Activated naive CD4-positive, alpha-beta T cell treated with anti-CD3 and anti-CD28 coated beads, Interleukin-2, amount 50 U/mL, for 72 hours (primary cell): ENCODE results near the gene CATSPERD. TPM values are rescaled to one million over a fixed set of nuclear protein-coding genes. Genes with fewer than 3 reads are reported as not detected.
"Not testable (repeated sequence)": the region's sequence is repeated elsewhere in the genome, so short reads cannot be mapped to it uniquely, and the experiment has no call there.

Experiments
- ATAC-seq, 2 donors: fragments of 150-1000 bp; cut with Tn5 transposase; 2 replicates each; pipeline ENCODE4 v1.10.0; 2021; ENCODE audit warnings: mild to moderate bottlenecking in 2 of 2, moderate library complexity in 2 of 2
- DNase-seq, 2 donors: peaks; one replicate each; pipeline ENCODE4 v3.0.0; 2021 to 2022; ENCODE audit warnings: low spot score in 2 of 2
- H3K27ac Mint-ChIP-seq, 2 donors: one replicate each; pipeline ENCODE4 v1.8.0; 2022; ENCODE audit warnings: mild to moderate bottlenecking in 2 of 2, mixed read lengths in 2 of 2
- H3K36me3 Mint-ChIP-seq, 2 donors: one replicate each; pipeline ENCODE4 v1.8.0; 2022; ENCODE audit warnings: mixed read lengths in 2 of 2
- H3K9me3 Mint-ChIP-seq, 2 donors: one replicate each; pipeline ENCODE4 v1.8.0; 2022; ENCODE audit warnings: mixed read lengths in 2 of 2
- total RNA-seq, 2 donors: library from RNA; stranded (reverse); gene quantifications; one replicate each; pipeline ENCODE4 v1.2.3, GENCODE V29; 2022

The CATSPERD gene
- total RNA-seq, 2 donors from 2014 or later: not detected

GRCh38 chr19:5681391-5682106, 38.9 kb upstream of the CATSPERD start:
- peaks cover 14 to 18% of the 10 kb centered on the region in 2 donors for H3K36me3 Mint-ChIP-seq
- H3K9me3 Mint-ChIP-seq: no peaks in the 10 kb centered on the region
- DNase-seq: no peak
- H3K27ac Mint-ChIP-seq: peak overlapping the region in 1 of 2 donors; percentile 7
- ATAC-seq: no peak

DNA sequence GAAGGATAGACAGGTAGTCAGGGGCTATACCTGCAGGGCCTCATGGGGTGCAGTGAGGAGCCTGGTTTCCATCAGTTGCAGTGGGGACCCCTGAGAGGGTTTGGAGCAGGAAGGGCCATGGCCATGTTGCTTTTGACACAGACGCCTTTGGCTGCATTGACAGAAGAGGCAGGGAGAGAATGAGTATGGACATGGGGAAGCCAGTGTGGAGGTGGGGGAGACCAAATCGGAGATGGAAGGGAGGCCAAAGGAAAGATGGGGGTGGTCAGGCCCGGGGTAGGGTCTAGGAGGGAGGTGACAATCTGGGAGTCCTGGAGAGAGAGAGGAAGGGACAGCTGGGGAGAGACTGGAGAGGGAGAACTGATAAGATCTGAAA, 38.3 kb upstream of the CATSPERD start:
- Mint-ChIP-seq H3K36me3 (peaks cover 14 to 18% of the 10 kb centered on the region in 2 donors), H3K9me3 (no peaks in the 10 kb centered on the region), H3K27ac (peak overlapping the region in 1 of 2 donors; percentile 44)
- no peak for ATAC-seq
- no peak for DNase-seq

DNA sequence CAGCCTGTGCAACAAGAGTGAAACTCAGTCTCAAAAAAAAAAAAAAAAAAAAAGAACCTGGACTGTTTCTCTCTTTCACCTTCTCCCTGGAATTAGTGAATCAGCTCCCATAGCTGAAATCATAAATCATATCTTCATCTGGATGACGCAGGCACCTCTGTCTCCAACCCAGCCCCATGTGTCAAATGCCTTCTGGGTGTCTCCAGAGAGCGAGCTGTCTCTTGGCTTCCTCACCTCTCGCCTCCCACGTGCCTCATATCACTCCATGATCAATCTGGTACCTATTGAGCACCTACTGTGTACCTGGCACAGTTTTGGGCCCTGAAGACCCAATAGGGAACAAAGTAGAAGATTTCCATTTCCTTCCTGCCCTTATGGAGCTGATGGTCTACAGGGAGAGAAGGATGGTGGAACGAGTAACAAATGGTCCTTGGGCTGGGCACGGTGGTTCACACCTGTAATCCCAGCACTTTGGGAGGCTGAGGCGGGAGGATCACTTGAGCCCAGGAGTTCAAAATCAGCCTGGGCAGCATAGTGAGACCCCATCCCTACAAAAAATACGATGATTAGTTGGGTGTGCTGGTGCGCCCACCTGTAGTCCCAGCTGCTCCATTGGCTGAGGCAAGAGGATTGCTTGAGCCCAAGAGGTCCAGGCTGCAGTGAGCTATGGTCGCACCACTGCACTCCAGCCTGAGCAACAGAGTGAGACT, 37.1 kb upstream of the CATSPERD start:
- Mint-ChIP-seq H3K9me3 (no peaks in the 10 kb centered on the region), H3K36me3 (peaks cover 14 to 18% of the 10 kb centered on the region in 2 donors), H3K27ac (no peak overlapping the region)
- ATAC-seq: no peak
- DNase-seq: no peak

DNA sequence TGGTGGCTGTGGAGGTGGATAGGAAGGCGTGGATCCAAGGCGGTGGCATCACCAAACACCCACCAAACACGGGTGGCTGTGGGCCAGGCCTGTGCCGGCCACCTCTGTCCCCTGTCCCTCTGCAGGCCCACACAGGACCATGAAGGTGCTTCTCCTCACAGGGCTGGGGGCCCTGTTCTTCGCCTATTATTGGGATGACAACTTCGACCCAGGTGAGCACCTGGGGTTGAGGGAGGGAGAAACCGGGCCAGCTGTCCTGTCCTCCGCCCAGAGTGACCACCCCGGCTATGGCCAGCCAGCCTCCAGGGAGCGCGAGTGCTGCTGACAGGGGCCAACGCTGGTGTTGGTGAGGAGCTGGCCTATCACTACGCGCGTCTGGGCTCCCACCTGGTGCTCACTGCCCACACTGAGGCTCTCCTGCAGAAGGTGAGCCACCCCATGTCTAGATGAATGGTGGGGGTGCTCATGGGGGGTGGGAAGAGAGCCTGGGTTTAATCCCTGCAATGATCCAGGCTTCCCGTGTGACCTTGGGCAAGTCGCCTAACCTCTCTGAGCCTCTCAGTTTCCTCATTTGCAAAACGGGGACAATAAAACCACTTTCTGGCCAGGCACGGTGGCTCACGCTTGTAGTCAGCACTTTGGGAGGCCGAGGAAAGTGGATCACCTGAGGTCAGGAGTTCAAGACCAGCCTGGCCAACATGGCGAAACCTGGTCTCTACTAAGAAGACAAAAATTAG, 35.6 kb upstream of the CATSPERD start:
- Mint-ChIP-seq H3K36me3 (peaks cover 5 to 10% of the 10 kb centered on the region in 2 donors), H3K9me3 (no peaks in the 10 kb centered on the region), H3K27ac (no peak overlapping the region)
- no peak for ATAC-seq
- no peak for DNase-seq

DNA sequence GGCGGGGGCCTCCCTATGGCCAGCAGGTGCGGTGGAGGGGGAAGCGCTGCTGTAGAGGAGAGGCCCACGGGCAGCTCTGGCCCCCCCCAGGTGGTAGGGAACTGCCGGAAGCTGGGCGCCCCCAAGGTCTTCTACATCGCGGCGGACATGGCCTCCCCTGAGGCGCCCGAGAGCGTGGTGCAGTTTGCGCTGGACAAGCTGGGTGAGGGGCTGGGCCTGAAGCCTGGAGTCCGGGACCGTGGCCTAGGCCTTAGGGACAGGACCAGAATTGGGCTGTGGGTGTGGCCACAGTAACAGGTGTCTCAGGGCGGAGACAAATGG, 34.2 kb upstream of the CATSPERD start:
- peaks cover 11 to 15% of the 10 kb centered on the region in 2 donors for H3K36me3 Mint-ChIP-seq
- H3K9me3 Mint-ChIP-seq: no peaks in the 10 kb centered on the region
- H3K27ac Mint-ChIP-seq: peak overlapping the region; percentile 77 to 94
- DNase-seq: peak in 1 of 2 donors; percentile 73
- no peak for ATAC-seq

- peak overlapping the region; percentile 77 to 94 for H3K27ac Mint-ChIP-seq
- no peaks in the 10 kb centered on the region for H3K9me3 Mint-ChIP-seq
- ATAC-seq (peak; percentile 58 to 74), DNase-seq (peak; percentile 97 to 100)
- H3K36me3 Mint-ChIP-seq: peaks cover 11 to 19% of the 10 kb centered on the region in 2 donors
Measured at GRCh38 chr19:5686647-5687359, 33.6 kb upstream of the CATSPERD start.

DNA sequence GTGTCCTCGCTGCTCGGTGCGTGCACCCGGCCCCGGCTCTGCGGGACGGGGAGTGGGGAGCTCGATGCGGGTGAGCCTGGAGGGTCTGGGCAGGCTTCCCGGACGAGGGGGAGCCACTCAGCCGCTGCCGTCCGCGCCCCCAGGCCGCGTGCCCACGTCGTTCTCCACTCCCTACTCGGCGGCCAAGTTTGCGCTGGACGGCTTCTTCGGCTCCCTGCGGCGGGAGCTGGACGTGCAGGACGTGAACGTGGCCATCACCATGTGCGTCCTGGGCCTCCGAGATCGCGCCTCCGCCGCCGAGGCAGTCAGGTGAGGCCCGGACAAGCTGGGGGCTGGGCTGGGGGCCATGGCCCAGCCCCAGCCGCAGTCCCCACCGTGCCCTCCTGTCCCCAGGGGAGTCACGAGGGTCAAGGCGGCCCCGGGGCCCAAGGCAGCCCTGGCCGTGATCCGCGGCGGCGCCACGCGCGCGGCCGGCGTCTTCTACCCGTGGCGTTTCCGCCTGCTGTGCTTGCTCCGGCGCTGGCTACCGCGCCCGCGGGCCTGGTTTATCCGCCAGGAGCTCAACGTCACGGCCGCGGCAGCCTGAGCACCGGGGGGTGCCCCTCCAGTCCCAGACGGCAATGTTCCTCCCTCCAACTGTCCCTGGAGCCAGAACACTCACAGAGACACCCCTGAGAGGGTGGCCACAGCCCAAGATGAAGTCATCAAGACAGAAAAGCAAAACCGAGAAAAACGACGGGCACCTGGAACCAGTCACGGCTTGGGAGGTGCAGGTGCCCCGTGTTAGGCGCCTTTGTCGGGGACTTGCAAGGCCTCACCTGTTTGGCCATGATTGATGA, 32.9 kb upstream of the CATSPERD start:
- ATAC-seq (no peak), DNase-seq (no peak)
- Mint-ChIP-seq H3K9me3 (no peaks in the 10 kb centered on the region), H3K36me3 (peaks cover 19 to 27% of the 10 kb centered on the region in 2 donors), H3K27ac (peak overlapping the region in 1 of 2 donors; percentile 31)

DNA sequence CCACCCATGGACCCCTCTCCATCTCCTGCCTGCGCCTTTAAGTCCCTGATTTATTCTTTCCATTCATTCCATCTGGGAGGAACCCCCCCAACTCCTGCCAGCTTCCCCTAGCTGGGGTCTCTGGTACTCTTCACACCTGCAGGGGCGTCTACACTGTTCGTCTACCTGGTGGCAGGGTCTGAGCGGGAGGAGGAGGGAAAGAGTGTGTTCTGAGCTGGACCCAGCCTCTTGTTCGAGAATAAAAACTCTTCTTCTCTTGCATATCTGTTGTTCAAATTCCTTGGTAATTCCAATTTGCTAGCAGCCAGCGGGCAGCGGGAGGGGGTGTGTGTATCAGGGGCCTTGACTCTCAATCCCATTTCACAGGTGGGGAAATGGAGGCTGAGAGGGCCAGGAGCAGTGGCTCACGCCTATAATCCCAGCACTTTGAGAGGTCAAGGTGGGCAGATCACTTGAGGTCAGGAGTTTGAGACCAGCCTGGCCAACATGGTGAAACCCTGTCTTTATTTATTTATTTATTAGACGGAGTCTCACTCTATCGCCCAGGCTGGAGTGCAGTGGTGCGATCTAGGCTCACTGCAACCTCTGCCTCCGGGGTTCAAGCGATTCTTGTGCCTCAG, 32.1 kb upstream of the CATSPERD start:
- not testable (repeated sequence) for DNase-seq, ATAC-seq, H3K9me3 Mint-ChIP-seq
- Mint-ChIP-seq H3K36me3 (peaks cover 19 to 27% of the 10 kb centered on the region in 2 donors), H3K27ac (peak overlapping the region in 1 of 2 donors; percentile 31)

DNA sequence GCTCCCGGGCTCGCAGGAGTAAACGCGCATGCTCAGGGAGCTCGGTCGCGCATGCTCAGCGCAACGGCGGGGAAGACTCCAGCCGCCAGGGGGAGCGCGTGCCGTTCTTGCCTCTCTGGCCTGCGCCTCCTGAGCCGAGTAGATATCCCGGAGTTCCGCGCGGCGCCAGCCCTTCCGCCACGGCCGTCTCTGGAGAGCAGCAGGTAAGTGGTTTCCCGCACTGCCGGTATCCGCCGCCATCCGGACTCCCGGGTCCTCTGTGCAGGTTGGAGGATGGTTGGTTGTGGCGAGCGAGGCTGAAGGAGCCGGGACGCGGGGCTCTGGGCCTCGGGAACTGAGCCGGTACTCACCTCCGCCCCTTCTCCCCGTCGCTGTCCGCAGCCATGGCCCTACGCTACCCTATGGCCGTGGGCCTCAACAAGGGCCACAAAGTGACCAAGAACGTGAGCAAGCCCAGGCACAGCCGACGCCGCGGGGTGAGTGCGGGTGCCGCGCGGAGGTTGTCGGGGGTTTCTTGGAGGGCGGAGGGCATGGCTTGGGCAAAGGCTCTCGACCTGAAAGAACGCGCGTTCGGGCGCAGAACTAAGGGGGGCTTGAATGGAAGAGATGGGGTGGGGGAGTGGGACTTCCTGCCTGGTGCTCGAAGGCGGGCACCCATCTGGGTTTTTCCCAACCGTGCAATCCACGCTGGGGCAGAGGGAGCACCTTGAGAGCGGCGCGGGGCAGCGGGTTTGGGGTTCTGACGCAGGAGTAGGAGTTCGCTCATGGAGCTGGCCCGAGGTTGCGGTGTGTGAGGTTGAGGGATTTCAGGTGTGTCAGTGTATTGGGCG, 30.1 kb upstream of the CATSPERD start, which contains the start of gene RPL36:
TSS of gene RPL36 (plus strand) at position 171 of the 830 bp plus-strand sequence. CDS start at position 384, 213 bp downstream.
- DNase-seq: peak; percentile 99 to 100
- peak within 1 kb of the TSS; percentile 99 for H3K27ac Mint-ChIP-seq
- ATAC-seq: peak; percentile 50 to 57
- H3K9me3 Mint-ChIP-seq: no peaks in the 10 kb centered on the region
- H3K36me3 Mint-ChIP-seq: peaks cover 19 to 27% of the 10 kb centered on the region in 2 donors

- peak in 1 of 2 donors; percentile 4 for ATAC-seq
- peak in 1 of 2 donors; percentile 61 for DNase-seq
- no peaks in the 10 kb centered on the region for H3K9me3 Mint-ChIP-seq
- peaks cover 19 to 27% of the 10 kb centered on the region in 2 donors for H3K36me3 Mint-ChIP-seq
- peak overlapping the region; percentile 99 for H3K27ac Mint-ChIP-seq
Measured at GRCh38 chr19:5690955-5691821, 29.2 kb upstream of the CATSPERD start.

DNA sequence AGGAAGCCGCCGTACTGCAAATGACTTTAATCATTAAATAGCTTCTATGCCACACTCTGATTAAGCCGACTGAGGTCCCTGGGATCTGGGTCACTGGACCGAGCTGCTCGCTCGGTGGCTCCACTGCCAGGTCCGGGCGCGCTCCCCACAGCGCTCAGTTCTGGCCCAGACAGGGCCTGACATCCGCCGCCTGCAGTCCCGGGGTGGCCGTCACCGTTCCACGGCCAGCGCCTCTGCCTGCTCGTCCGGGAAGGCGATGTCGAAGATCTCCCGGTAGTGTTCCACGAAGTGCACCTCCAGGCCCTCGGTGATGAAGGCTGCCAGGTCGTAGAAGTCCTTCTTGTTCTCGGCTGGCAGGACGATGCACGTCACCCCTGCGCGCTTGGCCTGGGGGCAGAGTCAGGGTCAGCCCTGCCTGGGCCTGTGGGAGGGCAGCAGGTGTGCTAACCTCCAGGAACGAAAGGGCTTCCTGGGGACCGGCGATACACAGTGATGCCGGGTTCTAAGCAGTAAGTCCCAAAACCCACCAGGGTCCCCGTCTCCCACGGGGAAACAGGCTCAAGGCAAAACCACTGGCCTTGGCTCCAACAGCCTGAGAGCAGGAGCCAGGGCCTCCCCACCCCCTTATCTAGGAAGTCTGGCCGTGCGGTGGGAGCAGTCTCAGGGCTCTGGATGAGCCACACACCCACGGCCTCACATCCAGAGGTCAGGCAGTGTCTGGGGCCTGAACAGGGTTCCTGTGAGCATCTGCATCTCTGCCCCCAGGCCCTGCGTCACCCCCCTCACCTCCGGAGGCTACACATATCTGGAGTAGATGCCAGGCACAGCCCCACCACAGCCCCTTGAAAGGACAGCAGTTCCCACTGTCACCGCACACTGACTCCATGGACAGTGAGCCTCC, 28.4 kb upstream of the CATSPERD start:
- no peak for ATAC-seq
- no peaks in the 10 kb centered on the region for H3K9me3 Mint-ChIP-seq
- DNase-seq: peak in 1 of 2 donors; percentile 48
- peaks cover 19 to 27% of the 10 kb centered on the region in 2 donors for H3K36me3 Mint-ChIP-seq
- peak overlapping the region; percentile 96 to 99 for H3K27ac Mint-ChIP-seq

- Mint-ChIP-seq H3K9me3 (no peaks in the 10 kb centered on the region), H3K27ac (peak overlapping the region; percentile 96 to 99), H3K36me3 (peaks cover 19 to 27% of the 10 kb centered on the region in 2 donors)
- ATAC-seq: no peak
- DNase-seq: peak in 1 of 2 donors; percentile 19
Measured at GRCh38 chr19:5692723-5693194, 27.7 kb upstream of the CATSPERD start.
